ENCODE measurements around the gene SLC27A1.
"Not testable (repeated sequence)": the region's sequence is repeated elsewhere in the genome, so short reads cannot be mapped to it uniquely, and the experiment has no call there.

DNA sequence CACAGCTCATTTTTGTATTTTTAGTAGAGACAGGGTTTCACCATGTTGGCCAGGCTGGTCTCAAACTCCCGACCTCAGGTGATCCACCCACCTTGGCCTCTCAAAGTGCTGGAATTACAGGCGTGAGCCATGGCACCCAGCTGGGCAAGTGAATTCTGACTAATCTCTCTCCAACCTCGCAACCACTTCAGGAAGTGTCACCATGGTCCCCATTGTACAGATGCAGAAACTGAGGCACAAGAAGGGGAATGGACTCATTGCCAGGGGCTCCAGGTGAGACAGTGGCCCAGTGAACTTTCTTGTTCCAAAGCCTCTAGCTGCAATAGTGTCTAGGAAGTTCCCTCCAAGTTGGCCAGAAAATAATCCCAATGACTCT is 38.2 kb downstream of the SLC27A1 start:
- not testable (repeated sequence) for TF ChIP-seq POLR2A (IDR thresholded peaks at IDR 0.05; ENCODE audit: low read length); GATA1 (IDR thresholded peaks at IDR 0.05; ENCODE audit: low read depth, low read length)
